Cardiac muscle cell (in vitro differentiated cells and primary cell): ENCODE measurements around the gene KCNH5. TPM values are rescaled to one million over a fixed set of nuclear protein-coding genes. Genes with fewer than 3 reads are reported as not detected.

Source experiments
- DNase-seq, 2 donors: peaks; one replicate each; pipeline versions ENCODE4 v3.0.0 to v3.0.0-alpha.2; 2010 to 2017; ENCODE audit warnings: low read depth in 1 of 2, low spot score in 1 of 2
- H3K27ac ChIP-seq: fragments of 200-600 bp; sonication (generic); 2 replicates; pipeline ENCODE4 v1.5.1; 2016
- H3K27me3 ChIP-seq: fragments of 200-600 bp; sonication (generic); 2 replicates; pipeline ENCODE4 v1.6.0; 2016; ENCODE audit warnings: control low read depth
- H3K36me3 ChIP-seq: fragments of 200-600 bp; sonication (generic); 2 replicates; pipeline ENCODE4 v1.5.1; 2016; ENCODE audit warnings: control low read depth
- H3K4me1 ChIP-seq: fragments of 200-600 bp; sonication (generic); 2 replicates; pipeline ENCODE4 v1.8.1; 2017; ENCODE audit warnings: low read depth, mild to moderate bottlenecking, mixed run types
- H3K4me3 ChIP-seq: fragments of 200-600 bp; sonication (generic); 2 replicates; pipeline ENCODE4 v1.5.1; 2016; ENCODE audit warnings: mild to moderate bottlenecking
- H3K9me3 ChIP-seq: fragments of 200-600 bp; sonication (generic); 2 replicates; pipeline ENCODE4 v1.5.1; 2017; ENCODE audit warnings: low read depth, mild to moderate bottlenecking, control low read depth
- CTCF ChIP-seq: IDR thresholded peaks from 2 replicates; pipeline ENCODE4 v1.5.1; 2012; ENCODE audit warnings: low read depth, mild to moderate bottlenecking, low read length
- polyA plus RNA-seq: library from polyadenylated mRNA; unstranded; fragments of >200 nt; fragmentation: Nextera tagmentation; extraction: Ambion mirVana; gene quantifications from 2 replicates; pipeline ENCODE4 v1.2.1, GENCODE V29; 2016
- total RNA-seq: library from RNA; depleted of rRNA; stranded (reverse); fragments of >200 nt; gene quantifications from 2 replicates; pipeline ENCODE4 v1.2.3, GENCODE V29; 2016

The KCNH5 gene
- total and polyA plus RNA-seq, 2 experiments from 2014 or later, result 0.06 TPM; not detected in 1

GRCh38 chr14:63027719-63028118 is 17.5 kb downstream of the KCNH5 start:
- DNase-seq, result no peak
- Histone ChIP-seq H3K9me3 (no peaks in the 10 kb centered on the region), H3K27me3 (no peaks in the 10 kb centered on the region), H3K4me1 (peaks cover 9% of the 10 kb centered on the region), H3K36me3 (no peaks in the 10 kb centered on the region), H3K27ac (no peak overlapping the region), H3K4me3 (no peak overlapping the region)
- no peak for TF ChIP-seq CTCF

- Histone ChIP-seq H3K27me3 (no peaks in the 10 kb centered on the region), H3K9me3 (no peaks in the 10 kb centered on the region), H3K4me1 (no peaks in the 10 kb centered on the region), H3K4me3 (no peak overlapping the region), H3K36me3 (no peaks in the 10 kb centered on the region), H3K27ac (no peak overlapping the region)
- DNase-seq, result no peak
- no peak for TF ChIP-seq CTCF
Observed at GRCh38 chr14:63026491-63026890, 18.8 kb downstream of the KCNH5 start.

GRCh38 chr14:63014621-63015020 is 30.6 kb downstream of the KCNH5 start:
- Histone ChIP-seq H3K36me3 (no peaks in the 10 kb centered on the region), H3K27me3 (no peaks in the 10 kb centered on the region), H3K9me3 (no peaks in the 10 kb centered on the region), H3K27ac (no peak overlapping the region), H3K4me3 (no peak overlapping the region), H3K4me1 (peaks cover 9% of the 10 kb centered on the region)
- no peak for TF ChIP-seq CTCF
- DNase-seq, result no peak

- Histone ChIP-seq H3K4me3 (no peak overlapping the region), H3K27me3 (no peaks in the 10 kb centered on the region), H3K9me3 (no peaks in the 10 kb centered on the region), H3K36me3 (no peaks in the 10 kb centered on the region), H3K27ac (no peak overlapping the region), H3K4me1 (peaks cover 9% of the 10 kb centered on the region)
- no peak for DNase-seq
- TF ChIP-seq CTCF, result no peak
Observed at GRCh38 chr14:63012171-63012570, 33.1 kb downstream of the KCNH5 start.

GRCh38 chr14:63011623-63012022 is 33.6 kb downstream of the KCNH5 start:
- no peaks in the 10 kb centered on the region for H3K27me3 ChIP-seq
- no peaks in the 10 kb centered on the region for H3K9me3 ChIP-seq
- H3K36me3 ChIP-seq, result no peaks in the 10 kb centered on the region
- TF ChIP-seq CTCF, result no peak
- H3K4me3 ChIP-seq, result no peak overlapping the region
- peaks cover 9% of the 10 kb centered on the region for H3K4me1 ChIP-seq
- no peak overlapping the region for H3K27ac ChIP-seq
- no peak for DNase-seq

GRCh38 chr14:63009495-63009894 is 35.8 kb downstream of the KCNH5 start:
- Histone ChIP-seq H3K4me1 (peaks cover 9% of the 10 kb centered on the region), H3K27me3 (no peaks in the 10 kb centered on the region), H3K36me3 (no peaks in the 10 kb centered on the region), H3K9me3 (no peaks in the 10 kb centered on the region), H3K27ac (no peak overlapping the region), H3K4me3 (no peak overlapping the region)
- DNase-seq, result no peak
- no peak for TF ChIP-seq CTCF
